ENCODE results near the gene SLC8A3. TPM values are rescaled to one million over a fixed set of nuclear protein-coding genes. Genes with fewer than 3 reads are reported as not detected.

SLC8A3 gene
- total RNA-seq, 1 experiment from 2014 or later: not detected

DNA sequence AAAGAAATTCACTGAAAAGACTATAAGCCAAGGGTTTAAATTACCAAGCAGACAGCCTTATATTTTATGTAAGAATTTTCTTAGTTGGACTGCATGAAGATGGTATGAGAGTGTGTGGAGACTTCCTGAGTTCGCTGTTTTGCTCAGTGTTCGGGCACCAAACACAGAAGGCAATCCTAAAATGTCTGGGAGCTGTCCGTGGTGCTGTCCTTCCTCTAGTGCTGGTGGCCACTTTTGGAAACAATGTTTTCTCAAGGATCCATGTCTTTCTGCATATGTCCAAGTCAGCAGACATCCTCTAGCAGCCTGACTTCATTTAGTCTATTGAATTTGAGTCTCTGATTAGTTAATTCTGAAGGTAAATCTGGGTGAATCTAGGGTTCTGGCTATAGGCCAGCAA lies 135.8 kb downstream of the SLC8A3 start:
- ChIA-PET POLR2A (no interaction called here), CTCF (no interaction called here)
- no peak for ATAC-seq
- no peak for DNase-seq (ENCODE audit: low read depth, low spot score)
- no peak overlapping the region for H3K27ac ChIP-seq (ENCODE audit: low read length)
- intact Hi-C loops (cut with micrococcal nuclease; ENCODE audit: unreplicated experiment) (no loop called here), in situ Hi-C loops (cut with HindIII; ENCODE audit: low pct_unique_long_range_greater_than_20kb, low sequenced_read_pairs) (no loop called here)
- no peak overlapping the region for H3K4me3 ChIP-seq (ENCODE audit: low read depth in 2 of 2, low read length in 2 of 2)
- no peaks in the 10 kb centered on the region for H3K36me3 ChIP-seq (ENCODE audit: control insufficient read depth, insufficient read depth, low read length)
- H3K27me3 ChIP-seq (ENCODE audit: control insufficient read depth, insufficient read depth, low read length): no peaks in the 10 kb centered on the region; the same call in 1 of the 2 replicates
- no peaks in the 10 kb centered on the region for H3K4me1 ChIP-seq (ENCODE audit: control insufficient read depth, insufficient read depth, low read length)
- TF ChIP-seq TCF7L2 (IDR thresholded peaks at IDR 0.05; ENCODE audit: low read depth, low read length): no peak
- TF ChIP-seq, protein P1, sequence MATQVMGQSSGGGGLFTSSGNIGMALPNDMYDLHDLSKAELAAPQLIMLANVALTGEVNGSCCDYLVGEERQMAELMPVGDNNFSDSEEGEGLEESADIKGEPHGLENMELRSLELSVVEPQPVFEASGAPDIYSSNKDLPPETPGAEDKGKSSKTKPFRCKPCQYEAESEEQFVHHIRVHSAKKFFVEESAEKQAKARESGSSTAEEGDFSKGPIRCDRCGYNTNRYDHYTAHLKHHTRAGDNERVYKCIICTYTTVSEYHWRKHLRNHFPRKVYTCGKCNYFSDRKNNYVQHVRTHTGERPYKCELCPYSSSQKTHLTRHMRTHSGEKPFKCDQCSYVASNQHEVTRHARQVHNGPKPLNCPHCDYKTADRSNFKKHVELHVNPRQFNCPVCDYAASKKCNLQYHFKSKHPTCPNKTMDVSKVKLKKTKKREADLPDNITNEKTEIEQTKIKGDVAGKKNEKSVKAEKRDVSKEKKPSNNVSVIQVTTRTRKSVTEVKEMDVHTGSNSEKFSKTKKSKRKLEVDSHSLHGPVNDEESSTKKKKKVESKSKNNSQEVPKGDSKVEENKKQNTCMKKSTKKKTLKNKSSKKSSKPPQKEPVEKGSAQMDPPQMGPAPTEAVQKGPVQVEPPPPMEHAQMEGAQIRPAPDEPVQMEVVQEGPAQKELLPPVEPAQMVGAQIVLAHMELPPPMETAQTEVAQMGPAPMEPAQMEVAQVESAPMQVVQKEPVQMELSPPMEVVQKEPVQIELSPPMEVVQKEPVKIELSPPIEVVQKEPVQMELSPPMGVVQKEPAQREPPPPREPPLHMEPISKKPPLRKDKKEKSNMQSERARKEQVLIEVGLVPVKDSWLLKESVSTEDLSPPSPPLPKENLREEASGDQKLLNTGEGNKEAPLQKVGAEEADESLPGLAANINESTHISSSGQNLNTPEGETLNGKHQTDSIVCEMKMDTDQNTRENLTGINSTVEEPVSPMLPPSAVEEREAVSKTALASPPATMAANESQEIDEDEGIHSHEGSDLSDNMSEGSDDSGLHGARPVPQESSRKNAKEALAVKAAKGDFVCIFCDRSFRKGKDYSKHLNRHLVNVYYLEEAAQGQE (IDR thresholded peaks at IDR 0.05; ENCODE audit: insufficient read depth in 1 of 2, low read depth in 2 of 2, low read length in 1 of 2): peak; percentile 85 to 88
- no peaks in the 10 kb centered on the region for H3K9me3 ChIP-seq (ENCODE audit: control insufficient read depth, insufficient read depth, low read depth, low read length)
- BruUV-seq (replicated peaks): no TSS peak

DNA sequence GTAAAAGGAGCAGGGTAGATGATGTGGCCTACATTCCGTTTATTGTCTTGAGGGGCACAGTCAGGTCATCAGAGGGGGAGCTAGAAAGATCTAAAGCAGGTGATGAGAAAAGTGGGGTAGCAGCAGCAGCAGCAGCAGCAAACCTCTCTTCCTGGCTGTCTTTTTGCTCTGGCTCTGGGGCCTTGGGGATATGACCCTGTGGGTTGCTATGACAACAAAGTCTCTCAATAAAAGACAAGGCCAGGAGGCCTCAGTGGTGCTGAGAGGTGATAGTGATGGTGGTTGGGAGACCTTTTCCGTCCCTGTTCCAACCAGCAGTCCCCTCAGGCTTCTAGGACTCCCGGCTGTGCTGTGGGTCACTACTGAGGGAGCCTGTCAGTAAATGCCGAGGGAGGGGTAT lies 138.6 kb downstream of the SLC8A3 start:
- BruUV-seq (replicated peaks): no TSS peak
- ChIA-PET POLR2A (no interaction called here), CTCF (no interaction called here)
- H3K27me3 ChIP-seq (ENCODE audit: control insufficient read depth, insufficient read depth, low read length): no peaks in the 10 kb centered on the region; the same call in 1 of the 2 replicates
- in situ Hi-C loops (cut with HindIII; ENCODE audit: low pct_unique_long_range_greater_than_20kb, low sequenced_read_pairs) (no loop called here), intact Hi-C loops (cut with micrococcal nuclease; ENCODE audit: unreplicated experiment) (no loop called here)
- no peak overlapping the region for H3K4me3 ChIP-seq (ENCODE audit: low read depth in 2 of 2, low read length in 2 of 2)
- H3K4me1 ChIP-seq (ENCODE audit: control insufficient read depth, insufficient read depth, low read length): no peaks in the 10 kb centered on the region
- H3K36me3 ChIP-seq (ENCODE audit: control insufficient read depth, insufficient read depth, low read length): no peaks in the 10 kb centered on the region
- no peaks in the 10 kb centered on the region for H3K9me3 ChIP-seq (ENCODE audit: control insufficient read depth, insufficient read depth, low read depth, low read length)
- no peak for TF ChIP-seq TCF7L2 (IDR thresholded peaks at IDR 0.05; ENCODE audit: low read depth, low read length)
- no peak overlapping the region for H3K27ac ChIP-seq (ENCODE audit: low read length)
- ATAC-seq (no peak), DNase-seq (ENCODE audit: low read depth, low spot score) (no peak)

DNA sequence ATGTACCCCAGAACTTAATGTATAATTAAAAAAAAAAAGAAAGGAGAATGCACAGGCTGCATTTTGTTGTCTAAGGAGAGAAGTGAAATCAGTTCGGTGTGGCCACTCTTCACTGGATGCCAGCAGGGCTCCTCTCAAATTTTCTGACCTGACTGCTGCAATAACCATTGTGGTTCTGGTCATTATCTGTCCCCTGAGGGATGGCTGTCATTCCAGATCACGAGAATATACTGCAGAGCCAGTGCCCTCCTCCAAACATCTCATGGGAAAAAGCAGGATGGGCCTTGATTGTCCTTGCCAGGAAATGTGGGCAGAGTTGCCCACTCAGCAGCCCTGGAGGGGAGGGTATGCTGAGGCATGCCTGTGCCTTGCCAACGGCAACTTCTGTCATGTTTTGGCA lies 139.1 kb downstream of the SLC8A3 start:
- POLR2A ChIA-PET: no interaction called here
- CTCF ChIA-PET: no interaction called here
- no TSS peak for BruUV-seq (replicated peaks)
- Histone ChIP-seq H3K36me3 (ENCODE audit: control insufficient read depth, insufficient read depth, low read length) (no peaks in the 10 kb centered on the region), H3K27me3 (ENCODE audit: control insufficient read depth, insufficient read depth, low read length) (no peaks in the 10 kb centered on the region; the same call in 1 of the 2 replicates), H3K4me3 (ENCODE audit: low read depth in 2 of 2, low read length in 2 of 2) (no peak overlapping the region), H3K9me3 (ENCODE audit: control insufficient read depth, insufficient read depth, low read depth, low read length) (no peaks in the 10 kb centered on the region), H3K4me1 (ENCODE audit: control insufficient read depth, insufficient read depth, low read length) (no peaks in the 10 kb centered on the region), H3K27ac (ENCODE audit: low read length) (no peak overlapping the region)
- in situ Hi-C loops (cut with HindIII; ENCODE audit: low pct_unique_long_range_greater_than_20kb, low sequenced_read_pairs) (no loop called here), intact Hi-C loops (cut with micrococcal nuclease; ENCODE audit: unreplicated experiment) (no loop called here)
- no peak for DNase-seq (ENCODE audit: low read depth, low spot score)
- TF ChIP-seq SIN3A (IDR thresholded peaks at IDR 0.05; ENCODE audit: borderline replicate concordance, insufficient read depth, low read depth, low read length) (no peak), POLR2AphosphoS5 (IDR thresholded peaks at IDR 0.05; ENCODE audit: low read depth, low read length) (no peak), TCF7L2 (IDR thresholded peaks at IDR 0.05; ENCODE audit: low read depth, low read length) (no peak)
- TF ChIP-seq, protein P1 (IDR thresholded peaks at IDR 0.05; ENCODE audit: insufficient read depth in 1 of 2, low read depth in 2 of 2, low read length in 1 of 2): no peak
- TF ChIP-seq, protein P2, sequence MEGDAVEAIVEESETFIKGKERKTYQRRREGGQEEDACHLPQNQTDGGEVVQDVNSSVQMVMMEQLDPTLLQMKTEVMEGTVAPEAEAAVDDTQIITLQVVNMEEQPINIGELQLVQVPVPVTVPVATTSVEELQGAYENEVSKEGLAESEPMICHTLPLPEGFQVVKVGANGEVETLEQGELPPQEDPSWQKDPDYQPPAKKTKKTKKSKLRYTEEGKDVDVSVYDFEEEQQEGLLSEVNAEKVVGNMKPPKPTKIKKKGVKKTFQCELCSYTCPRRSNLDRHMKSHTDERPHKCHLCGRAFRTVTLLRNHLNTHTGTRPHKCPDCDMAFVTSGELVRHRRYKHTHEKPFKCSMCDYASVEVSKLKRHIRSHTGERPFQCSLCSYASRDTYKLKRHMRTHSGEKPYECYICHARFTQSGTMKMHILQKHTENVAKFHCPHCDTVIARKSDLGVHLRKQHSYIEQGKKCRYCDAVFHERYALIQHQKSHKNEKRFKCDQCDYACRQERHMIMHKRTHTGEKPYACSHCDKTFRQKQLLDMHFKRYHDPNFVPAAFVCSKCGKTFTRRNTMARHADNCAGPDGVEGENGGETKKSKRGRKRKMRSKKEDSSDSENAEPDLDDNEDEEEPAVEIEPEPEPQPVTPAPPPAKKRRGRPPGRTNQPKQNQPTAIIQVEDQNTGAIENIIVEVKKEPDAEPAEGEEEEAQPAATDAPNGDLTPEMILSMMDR (IDR thresholded peaks at IDR 0.05): no peak
- no peak for ATAC-seq
